HepG2 (cell line): ENCODE measurements around the gene CEP68. TPM values are rescaled to one million over a fixed set of nuclear protein-coding genes. Genes with fewer than 3 reads are reported as not detected.

Experiments
- ATAC-seq: fragments of 200-7000 bp; cut with Tn5 transposase; 3 replicates; pipeline ENCODE4 v1.9.1; 2020; ENCODE audit warnings: mild to moderate bottlenecking, moderate library complexity
- BruUV-seq: library from RNA; stranded (reverse); fragments of 400-500 nt; replicated peaks from 2 replicates; lab custom pipeline; 2021; lab: Mats Ljungman, UMichigan
- CTCF ChIA-PET: fragments of 300-600 bp; formaldehyde crosslinking; extraction: SDS; loops from one replicate; lab custom pipeline; 2021; ENCODE audit warnings: low total read pairs, inconsistent platforms, low intra/inter-chr PET ratio; lab: Yijun Ruan, JAX
- POLR2A ChIA-PET: fragments of 350-600 bp; sonication (Branson Sonifier 250); formaldehyde crosslinking; loops from one replicate; lab custom pipeline; 2020; ENCODE audit warnings: antibody characterized with exemption, inconsistent platforms; lab: Yijun Ruan, JAX
- DNase-seq: peaks from one replicate; pipeline ENCODE4 v3.0.0-alpha.2; 2015; ENCODE audit warnings: low spot score
- FAIRE-seq: peaks from 3 replicates; lab custom pipeline; 2011; peaks lifted over from hg19 to GRCh38; lab: Jason Lieb, UNC
- H2AFZ ChIP-seq: one replicate; pipeline ENCODE4 v1.6.1; 2011; ENCODE audit warnings: low read length, inconsistent platforms
- H3K27ac ChIP-seq: fragments of 300-600 bp; 3 replicates; pipeline ENCODE4 v1.8.0; 2011; ENCODE audit warnings: mixed run types, mild to moderate bottlenecking, mixed read lengths, low read length, inconsistent platforms; ENCODE audit not compliant: insufficient read depth; ENCODE audit errors: extremely low read length
- H3K27me3 ChIP-seq, 2 experiments: fragments of 200-600 bp in 1 of 2; 2 replicates in 1 of 2; 3 replicates in 1 of 2; pipeline versions ENCODE4 v1.6.0 to v1.8.0; 2011; ENCODE audit warnings: low read length in 2 of 2, mild to moderate bottlenecking in 2 of 2, moderate library complexity in 2 of 2, inconsistent platforms in 1 of 2; ENCODE audit not compliant: insufficient read depth in 2 of 2, control insufficient read depth in 1 of 2
- H3K36me3 ChIP-seq, 2 experiments: fragments of 200-600 bp in 1 of 2; replicated peaks in 1 of 2; 2 replicates in 1 of 2; 3 replicates in 1 of 2; pipeline versions ENCODE4 v1.5.1 to v1.8.0; 2011; ENCODE audit warnings: low read length in 2 of 2, inconsistent platforms in 1 of 2; ENCODE audit not compliant: insufficient read depth in 2 of 2, control insufficient read depth in 1 of 2
- H3K4me1 ChIP-seq: 2 replicates; pipeline ENCODE4 v1.5.1; 2012; ENCODE audit warnings: low read length, inconsistent platforms; ENCODE audit not compliant: insufficient read depth
- H3K4me2 ChIP-seq: 2 replicates; pipeline ENCODE4 v1.6.0; 2011; ENCODE audit warnings: low read depth, low read length, inconsistent platforms
- H3K4me3 ChIP-seq, 3 experiments: fragments of 200-600 bp in 1 of 3; sonication (generic), shearing (Covaris generic) in 1 of 3; replicated peaks in 1 of 3; 2 replicates each; pipeline ENCODE4 v1.5.1; 2011 to 2016; ENCODE audit warnings: low read length in 3 of 3, inconsistent platforms in 2 of 3, low read depth in 2 of 3, mild to moderate bottlenecking in 2 of 3, control low read depth in 1 of 3, mixed read lengths in 1 of 3; ENCODE audit not compliant: insufficient read depth in 1 of 3
- H3K79me2 ChIP-seq: one replicate; pipeline ENCODE4 v1.6.1; 2011; ENCODE audit warnings: low read length, inconsistent platforms; ENCODE audit not compliant: insufficient read depth
- H3K9ac ChIP-seq: 2 replicates; pipeline ENCODE4 v1.6.0; 2011; ENCODE audit warnings: mild to moderate bottlenecking, low read depth, low read length, inconsistent platforms; ENCODE audit not compliant: insufficient read depth
- H3K9me3 ChIP-seq: 2 replicates; pipeline ENCODE4 v1.5.1; 2012; ENCODE audit warnings: mild to moderate bottlenecking, low read length
- H4K20me1 ChIP-seq: 2 replicates; pipeline ENCODE4 v1.6.0; 2011; ENCODE audit warnings: inconsistent platforms, mild to moderate bottlenecking, low read length, moderate library complexity; ENCODE audit not compliant: insufficient read depth
- ELF1 ChIP-seq: sonication (generic); formaldehyde crosslinking; IDR thresholded peaks from 2 replicates; pipeline ENCODE4 v1.4.0; 2020; ENCODE audit warnings: missing genetic modification reagents
- FOXA1 ChIP-seq, 2 experiments: fragments of 450-650 bp in 1 of 2; sonication (generic) in 1 of 2; formaldehyde crosslinking in 1 of 2; IDR thresholded peaks; 2 replicates each; pipeline versions ENCODE4 v1.4.0 to v1.6.1; 2016 to 2020; ENCODE audit warnings: missing genetic modification reagents in 1 of 2
- HOXA3 ChIP-seq: sonication (generic); formaldehyde crosslinking; IDR thresholded peaks from 2 replicates; pipeline ENCODE4 v1.5.0; 2020; ENCODE audit warnings: missing genetic modification reagents
- MAZ ChIP-seq, 2 experiments: sonication (generic) in 1 of 2; formaldehyde crosslinking in 1 of 2; IDR thresholded peaks; 2 replicates each; pipeline versions ENCODE4 v1.5.0 to v1.6.1; 2012 to 2020; ENCODE audit warnings: low read depth in 2 of 2, mild to moderate bottlenecking in 2 of 2, borderline replicate concordance in 1 of 2, improper control_type of control experiment in 1 of 2, low read length in 1 of 2, missing genetic modification reagents in 1 of 2, moderate library complexity in 1 of 2
- NR2F6 ChIP-seq, 2 experiments: IDR thresholded peaks; 2 replicates each; pipeline ENCODE4 v1.6.1; 2016; ENCODE audit warnings: antibody characterized with exemption in 1 of 2, mild to moderate bottlenecking in 1 of 2
- PAF1 ChIP-seq: IDR thresholded peaks from 2 replicates; pipeline ENCODE4 v1.6.1; 2016; ENCODE audit warnings: missing genetic modification reagents, missing compliant biosample characterization
- PHB2 ChIP-seq: fragments of 450-650 bp; IDR thresholded peaks from 2 replicates; pipeline ENCODE4 v1.6.1; 2018; ENCODE audit not compliant: partially characterized antibody
- SETDB1 ChIP-seq: sonication (generic); formaldehyde crosslinking; IDR thresholded peaks from 2 replicates; pipeline ENCODE4 v1.5.1; 2020; ENCODE audit warnings: missing genetic modification reagents, mild to moderate bottlenecking, borderline replicate concordance
- SIN3A ChIP-seq: IDR thresholded peaks from 2 replicates; pipeline ENCODE4 v1.6.1; 2011; ENCODE audit warnings: low read depth, mild to moderate bottlenecking, control low read depth, low read length, borderline replicate concordance
- TEAD2 ChIP-seq: sonication (generic); formaldehyde crosslinking; IDR thresholded peaks from 2 replicates; pipeline ENCODE4 v1.9.0; 2021; ENCODE audit warnings: missing genetic modification reagents
- TGIF2 ChIP-seq: IDR thresholded peaks from 2 replicates; pipeline ENCODE4 v1.6.1; 2016; ENCODE audit warnings: control low read depth, missing compliant biosample characterization
- TOE1 ChIP-seq: sonication (generic); formaldehyde crosslinking; IDR thresholded peaks from 2 replicates; pipeline ENCODE4 v1.4.0; 2020; ENCODE audit warnings: mild to moderate bottlenecking, missing genetic modification reagents
- TP53 ChIP-seq: sonication (generic); formaldehyde crosslinking; conservative IDR thresholded peaks from 2 replicates; pipeline ENCODE4 v1.4.0; 2020; ENCODE audit warnings: missing genetic modification reagents
- ZNF256 ChIP-seq: sonication (generic); formaldehyde crosslinking; conservative IDR thresholded peaks from 2 replicates; pipeline ENCODE4 v1.4.0; 2020; ENCODE audit warnings: missing genetic modification reagents
- ZNF484 ChIP-seq: sonication (generic); formaldehyde crosslinking; IDR thresholded peaks from 2 replicates; pipeline ENCODE4 v1.5.1; 2020; ENCODE audit warnings: mild to moderate bottlenecking, low read depth, missing genetic modification reagents, borderline replicate concordance
- ZNF816 ChIP-seq: sonication (generic); formaldehyde crosslinking; IDR thresholded peaks from 2 replicates; pipeline ENCODE4 v1.8.0; 2022; ENCODE audit warnings: missing genetic modification reagents, mild to moderate bottlenecking, borderline replicate concordance
- ZNF883 ChIP-seq: sonication (generic); formaldehyde crosslinking; IDR thresholded peaks from 2 replicates; pipeline ENCODE4 v1.5.1; 2020; ENCODE audit warnings: mild to moderate bottlenecking, missing genetic modification reagents; ENCODE audit errors: not compliant biosample characterization
- ZZZ3 ChIP-seq: sonication (generic); formaldehyde crosslinking; IDR thresholded peaks from 2 replicates; pipeline ENCODE4 v1.4.0; 2020; ENCODE audit warnings: missing genetic modification reagents, mild to moderate bottlenecking, borderline replicate concordance
- WGBS: methylation state at CpG from one replicate; pipeline ENCODE4 v1.1.6; 2017; ENCODE audit warnings: low lambda C conversion rate; 5-methylcytosine and 5-hydroxymethylcytosine counted together
- in situ Hi-C: cut with HindIII; loops from 2 replicates; pipeline ENCODE4 v1.10.0; 2017; ENCODE audit warnings: low pct_unique_long_range_greater_than_20kb; ENCODE audit not compliant: extremely low pct_ligation_motif_present
- intact Hi-C: fragments of 100-400 bp; cut with micrococcal nuclease; formaldehyde crosslinking; loops from one replicate; pipeline ENCODE4 v1.10.0; 2022; ENCODE audit not compliant: unreplicated experiment
- polyA plus RNA-seq, 8 experiments: library from polyadenylated mRNA; depleted of rRNA in 3 of 8; stranded (reverse) in 7 of 8; unstranded in 1 of 8; fragments of >200 nt; fragmentation: Illumina TruSeq in 4 of 8; extraction: Trizol in 4 of 8; gene quantifications; 2 replicates each; pipeline versions ENCODE4 v1.2.1 to v1.2.3, GENCODE V29; 2011 to 2016; ENCODE audit warnings: low read depth in 4 of 8, missing spikeins in 1 of 8, mixed read lengths in 1 of 8; ENCODE audit not compliant: insufficient read depth in 1 of 8
- total RNA-seq, 5 experiments: library from RNA; depleted of rRNA; stranded (reverse); fragments of >200 nt; fragmentation: Illumina TruSeq; extraction: Trizol; gene quantifications; 2 replicates each; pipeline ENCODE4 v1.2.3, GENCODE V29; 2016; ENCODE audit warnings: low read depth in 1 of 5
- TF ChIP-seq, protein P1 (sequence below): sonication (generic); formaldehyde crosslinking; IDR thresholded peaks from 2 replicates; pipeline ENCODE4 v1.5.0; 2020; ENCODE audit warnings: missing genetic modification reagents
- TF ChIP-seq, protein P2 (sequence below): sonication (generic); formaldehyde crosslinking; IDR thresholded peaks from 2 replicates; pipeline ENCODE4 v1.8.1; 2023; ENCODE audit warnings: mild to moderate bottlenecking, moderate library complexity, missing genetic modification reagents
- TF ChIP-seq, protein P3 (sequence below): IDR thresholded peaks from 2 replicates; pipeline ENCODE4 v1.6.1; 2012; ENCODE audit warnings: inconsistent platforms

Gene CEP68
- total and polyA plus RNA-seq, 2 of the 13 experiments (the other 11 are each of a cell fraction or from before 2014, with no cell fraction given) = 5.7 to 9.3 TPM

DNA sequence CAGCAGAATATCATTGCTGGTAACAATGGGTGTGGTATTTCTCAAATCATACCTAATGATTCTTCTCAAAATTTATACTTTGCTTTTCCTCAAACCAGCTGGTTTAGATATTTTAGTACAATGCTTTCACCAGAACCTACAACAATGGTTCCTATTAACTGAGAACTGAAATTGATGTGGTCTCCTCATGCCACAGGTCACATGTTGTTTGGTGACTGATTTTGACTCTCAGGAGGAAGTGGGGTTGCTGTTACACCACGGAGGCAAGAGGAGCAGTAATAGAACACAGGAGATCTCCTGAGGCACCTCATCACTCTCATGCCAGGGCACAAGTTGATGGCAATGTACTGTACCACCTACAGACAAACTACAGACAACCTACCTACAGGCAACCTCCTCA is 3.0 kb upstream of the CEP68 start (continued):
- TF ChIP-seq ZNF484 (CRISPR knock-in tag) = no peak
- TF ChIP-seq ZNF816 = no peak
- no peak for TF ChIP-seq MAZ (IDR thresholded peaks at IDR 0.05; ENCODE audit: borderline replicate concordance, low read depth, low read length)
- TF ChIP-seq MAZ (CRISPR knock-in tag; IDR thresholded peaks at IDR 0.05; ENCODE audit: low read depth) = no peak
- TF ChIP-seq SIN3A = no peak
- no peak for TF ChIP-seq PHB2

DNA sequence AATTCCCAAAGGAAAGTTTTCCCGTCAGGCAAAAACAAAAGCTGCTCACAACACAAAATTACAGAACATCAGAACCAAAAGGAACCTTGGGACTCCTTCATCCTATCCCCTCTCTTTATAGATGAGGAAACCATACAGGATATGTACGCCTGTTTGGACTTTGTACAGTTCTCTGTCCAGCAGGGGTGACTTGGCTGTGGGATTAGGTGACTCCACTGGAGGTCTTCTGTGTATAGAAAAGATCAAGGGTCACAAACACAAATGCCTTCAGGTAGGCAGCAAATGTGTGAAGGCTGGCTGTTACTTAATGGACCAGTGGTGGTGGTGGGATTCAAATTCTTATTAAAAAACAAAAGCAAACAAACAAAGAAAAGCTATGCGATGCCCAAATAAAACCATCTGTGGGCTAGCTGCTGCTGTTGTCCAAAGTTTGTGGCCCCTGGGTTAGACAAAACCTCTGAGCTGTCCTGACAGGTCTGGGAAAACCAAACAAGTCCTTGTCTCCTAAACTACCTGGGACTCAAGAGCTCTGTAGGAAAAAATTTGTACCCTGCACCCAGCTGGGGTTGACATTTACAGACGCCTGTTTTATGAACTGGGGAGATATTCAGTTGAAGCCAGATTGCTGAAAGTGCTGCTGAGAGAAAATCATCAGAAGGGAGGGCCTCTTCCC is 1.3 kb upstream of the CEP68 start:
- 20% methylated on average over 4 of the region's 4 CpGs for WGBS
- H3K9ac ChIP-seq = peak overlapping the region; percentile 64; the same call in 1 of the 2 replicates
- H4K20me1 ChIP-seq = no peaks in the 10 kb centered on the region
- peak; percentile 76 for FAIRE-seq
- no peaks in the 10 kb centered on the region; a peak in 1 of 5 replicates for H3K27me3 ChIP-seq
- no peaks in the 10 kb centered on the region for H3K9me3 ChIP-seq
- ChIA-PET CTCF (no interaction called here), POLR2A (interaction anchor here (1.0 to 3.5 kb wide), 18 partner anchors 8 to 473 kb away, joined by 3 to 62 read pairs (median 8); partner anchors contain the start of genes ACTR2, RAB1A and SERTAD2)
- TSS peak; percentile 58 for BruUV-seq
- peak overlapping the region; percentile 61 for H3K27ac ChIP-seq
- H3K4me2 ChIP-seq = peak overlapping the region; percentile 99
- peak; percentile 22 for ATAC-seq
- peak overlapping the region; percentile 78 to 88 (median 83) for H3K4me3 ChIP-seq
- peaks cover 31% of the 10 kb centered on the region for H3K79me2 ChIP-seq
- H2AFZ ChIP-seq = no peak overlapping the region
- peak; percentile 87 for DNase-seq
- H3K4me1 ChIP-seq = peaks cover 63% of the 10 kb centered on the region
- intact Hi-C loops = loop anchor here (5.0 to 10.0 kb wide), 2 partner anchors 77 to 520 kb away; partner anchors contain the start of gene RAB1A
- in situ Hi-C loops = loop anchor here (25.0 kb wide), 1 partner anchor 507 kb away; no protein-coding TSS in a partner anchor
- H3K36me3 ChIP-seq = no peaks in the 10 kb centered on the region
- no peak; the same call in 1 of the 2 replicates for TF ChIP-seq TGIF2 (CRISPR knock-in tag)
- no peak for TF ChIP-seq TP53
- TF ChIP-seq NR2F6 (IDR thresholded peaks at IDR 0.05) = peak; percentile 69
- peak; percentile 51; the same call in 1 of the 2 replicates for TF ChIP-seq NR2F6 (CRISPR knock-in tag; IDR thresholded peaks at IDR 0.05)
- TF ChIP-seq HOXA3 = peak; percentile 52; the same call in 1 of the 2 replicates
- TF ChIP-seq TEAD2 (CRISPR knock-in tag) = no peak
- TF ChIP-seq, protein P1, sequence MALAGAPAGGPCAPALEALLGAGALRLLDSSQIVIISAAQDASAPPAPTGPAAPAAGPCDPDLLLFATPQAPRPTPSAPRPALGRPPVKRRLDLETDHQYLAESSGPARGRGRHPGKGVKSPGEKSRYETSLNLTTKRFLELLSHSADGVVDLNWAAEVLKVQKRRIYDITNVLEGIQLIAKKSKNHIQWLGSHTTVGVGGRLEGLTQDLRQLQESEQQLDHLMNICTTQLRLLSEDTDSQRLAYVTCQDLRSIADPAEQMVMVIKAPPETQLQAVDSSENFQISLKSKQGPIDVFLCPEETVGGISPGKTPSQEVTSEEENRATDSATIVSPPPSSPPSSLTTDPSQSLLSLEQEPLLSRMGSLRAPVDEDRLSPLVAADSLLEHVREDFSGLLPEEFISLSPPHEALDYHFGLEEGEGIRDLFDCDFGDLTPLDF (CRISPR knock-in tag) = no peak
- TF ChIP-seq, protein P2, sequence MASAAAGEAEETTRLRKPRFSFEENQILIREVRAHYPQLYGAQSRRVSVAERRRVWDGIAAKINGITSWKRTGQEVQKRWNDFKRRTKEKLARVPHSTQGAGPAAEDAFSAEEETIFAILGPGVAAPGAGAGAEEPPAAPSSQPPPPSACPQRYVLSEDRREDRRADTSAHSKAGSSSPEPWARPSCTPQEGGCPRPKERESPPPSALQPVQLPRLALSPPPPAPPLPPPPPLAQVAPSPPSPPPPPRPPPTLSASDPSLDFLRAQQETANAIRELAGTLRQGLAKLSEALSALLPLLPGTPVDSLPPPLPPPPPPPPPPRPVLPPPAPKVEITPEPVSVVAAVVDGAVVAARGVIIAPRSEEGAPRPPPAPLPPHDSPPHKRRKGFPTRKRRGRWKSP (CRISPR knock-in tag) = no peak
- TF ChIP-seq ZNF256 (CRISPR knock-in tag) = no peak
- TF ChIP-seq FOXA1 (IDR thresholded peaks at IDR 0.05) = no peak
- TF ChIP-seq FOXA1 (CRISPR knock-in tag; IDR thresholded peaks at IDR 0.05) = 0 out of 2 replicates have a peak, but pooled peaks have one; percentile 18
- TF ChIP-seq ZNF883 (CRISPR knock-in tag) = no peak
- TF ChIP-seq SETDB1 (CRISPR knock-in tag) = no peak
- TF ChIP-seq ELF1 (CRISPR knock-in tag) = 0 out of 2 replicates have a peak, but pooled peaks have one; percentile 12
- TF ChIP-seq TOE1 (CRISPR knock-in tag) = no peak
- TF ChIP-seq PAF1 = no peak
- no peak for TF ChIP-seq ZZZ3
- TF ChIP-seq, protein P3, sequence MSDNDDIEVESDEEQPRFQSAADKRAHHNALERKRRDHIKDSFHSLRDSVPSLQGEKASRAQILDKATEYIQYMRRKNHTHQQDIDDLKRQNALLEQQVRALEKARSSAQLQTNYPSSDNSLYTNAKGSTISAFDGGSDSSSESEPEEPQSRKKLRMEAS = peak; percentile 23; the same call in 1 of the 2 replicates
